Gastrocnemius medialis (tissue), 4 donors: ENCODE results near the gene ADGRE1. TPM values are rescaled to one million over a fixed set of nuclear protein-coding genes. Genes with fewer than 3 reads are reported as not detected.

ENCODE experiments used
- ATAC-seq, 2 donors: fragments of 150-250 bp; one replicate each; pipeline ENCODE4 v1.9.1; 2016
- DNase-seq, 2 donors: peaks; one replicate each; pipeline ENCODE4 v3.0.0-alpha.2; 2019
- H3K27ac ChIP-seq, 4 donors: fragments of 200-600 bp; sonication (generic); 1 replicate in 1 of 4; 2 replicates in 3 of 4; pipeline ENCODE4 v1.5.1; 2016 to 2018; ENCODE audit warnings: mild to moderate bottlenecking in 2 of 4, moderate library complexity in 1 of 4
- H3K27me3 ChIP-seq, 3 donors: fragments of 200-600 bp; sonication (generic) in 2 of 3; 1 replicate in 1 of 3; 2 replicates in 2 of 3; pipeline versions ENCODE4 v1.5.1 to v1.6.0; 2016 to 2019; ENCODE audit warnings: mild to moderate bottlenecking in 1 of 3, moderate library complexity in 1 of 3
- H3K36me3 ChIP-seq, 2 donors: fragments of 200-600 bp; sonication (generic) in 1 of 2; one replicate each; pipeline ENCODE4 v1.5.1; 2017 to 2018
- H3K4me1 ChIP-seq, 2 donors: fragments of 200-600 bp; sonication (generic) in 1 of 2; one replicate each; pipeline ENCODE4 v1.5.1; 2016 to 2017; ENCODE audit warnings: mild to moderate bottlenecking in 2 of 2
- H3K4me3 ChIP-seq, 4 donors: fragments of 200-600 bp; sonication (generic) in 3 of 4; 1 replicate in 1 of 4; 2 replicates in 3 of 4; pipeline ENCODE4 v1.5.1; 2016 to 2019; ENCODE audit warnings: mild to moderate bottlenecking in 2 of 4
- H3K9me3 ChIP-seq, 3 donors: fragments of 200-600 bp; sonication (generic) in 2 of 3; 1 replicate in 1 of 3; 2 replicates in 2 of 3; pipeline ENCODE4 v1.5.1; 2016 to 2019
- CTCF ChIP-seq, 5 experiments: fragments of 450-650 bp in 3 of 5; fragments of 200-600 bp in 2 of 5; sonication (generic) in 2 of 5; IDR thresholded peaks in 4 of 5; conservative IDR thresholded peaks in 1 of 5; 1 replicate in 4 of 5; 2 replicates in 1 of 5; pipeline ENCODE4 v1.5.1; 2016 to 2019; ENCODE audit warnings: antibody characterized with exemption in 5 of 5, mild to moderate bottlenecking in 3 of 5, moderate library complexity in 3 of 5
- POLR2A ChIP-seq, 2 donors: fragments of 450-650 bp; IDR thresholded peaks; one replicate each; pipeline ENCODE4 v1.6.1; 2017; ENCODE audit warnings: antibody characterized with exemption in 2 of 2, mild to moderate bottlenecking in 2 of 2, moderate library complexity in 2 of 2
- in situ Hi-C, 4 donors: fragments of 200-750 bp; cut with MboI; loops; one replicate each; pipeline versions ENCODE4 v1.15.0 to v1.8.0; 2017; ENCODE audit warnings: low sequenced_read_pairs in 4 of 4
- intact Hi-C: fragments of 100-400 bp; cut with DNase I; formaldehyde crosslinking; loops from one replicate; pipeline ENCODE4 v1.15.1; 2023; ENCODE audit warnings: low total_unique reads
- total RNA-seq, 4 donors: library from RNA; depleted of rRNA; stranded (reverse); fragments of >200 nt; gene quantifications; one replicate each; pipeline versions ENCODE4 v1.1.0 to v1.2.3, GENCODE V29; 2016

The ADGRE1 gene
- total RNA-seq, 4 donors from 2014 or later, result 0.13 to 0.33 TPM; not detected in 2

GRCh38 chr19:6848986-6849385, 38.4 kb upstream of the ADGRE1 start:
- intact Hi-C loops, result no loop called here
- in situ Hi-C loops, result no loop called here
- TF ChIP-seq CTCF (IDR thresholded peaks at IDR 0.05 in 4 of 5, conservative IDR thresholded peaks at IDR 0.05 in 1 of 5) (no peak), POLR2A (IDR thresholded peaks at IDR 0.05) (no peak)
- H3K36me3 ChIP-seq, result no peaks in the 10 kb centered on the region
- H3K4me1 ChIP-seq, result no peaks in the 10 kb centered on the region
- no peak for ATAC-seq
- H3K4me3 ChIP-seq, result no peak overlapping the region
- no peak for DNase-seq
- H3K27ac ChIP-seq, result no peak overlapping the region
- H3K27me3 ChIP-seq, result no peaks in the 10 kb centered on the region
- H3K9me3 ChIP-seq, result no peaks in the 10 kb centered on the region

GRCh38 chr19:6849876-6850275, 37.5 kb upstream of the ADGRE1 start:
- Histone ChIP-seq H3K27ac (no peak overlapping the region), H3K4me3 (no peak overlapping the region), H3K4me1 (no peaks in the 10 kb centered on the region), H3K9me3 (no peaks in the 10 kb centered on the region), H3K36me3 (no peaks in the 10 kb centered on the region), H3K27me3 (no peaks in the 10 kb centered on the region)
- DNase-seq (no peak), ATAC-seq (no peak)
- in situ Hi-C loops, result loop anchor here in 3 of 4 donors (25.0 kb wide), 2 partner anchors 213 to 338 kb away; partner anchors contain the start of gene TUBB4A (in 3 of the 3)
- TF ChIP-seq POLR2A (IDR thresholded peaks at IDR 0.05), result no peak
- TF ChIP-seq CTCF (IDR thresholded peaks at IDR 0.05 in 4 of 5, conservative IDR thresholded peaks at IDR 0.05 in 1 of 5), result no peak
- intact Hi-C loops, result no loop called here

GRCh38 chr19:6851359-6851758, 36.0 kb upstream of the ADGRE1 start:
- Histone ChIP-seq H3K27me3 (no peaks in the 10 kb centered on the region), H3K4me1 (no peaks in the 10 kb centered on the region), H3K36me3 (no peaks in the 10 kb centered on the region), H3K27ac (no peak overlapping the region), H3K4me3 (no peak overlapping the region), H3K9me3 (no peaks in the 10 kb centered on the region)
- in situ Hi-C loops (loop anchor here in 3 of 4 donors (25.0 kb wide), 2 partner anchors 214 to 339 kb away; partner anchors contain the start of gene TUBB4A (in 3 of the 3)), intact Hi-C loops (no loop called here)
- ATAC-seq (no peak), DNase-seq (no peak)
- TF ChIP-seq CTCF (IDR thresholded peaks at IDR 0.05 in 4 of 5, conservative IDR thresholded peaks at IDR 0.05 in 1 of 5) (no peak), POLR2A (IDR thresholded peaks at IDR 0.05) (no peak)

GRCh38 chr19:6852001-6852400, 35.4 kb upstream of the ADGRE1 start:
- intact Hi-C loops (no loop called here), in situ Hi-C loops (loop anchor here in 3 of 4 donors (25.0 kb wide), 2 partner anchors 215 to 340 kb away; partner anchors contain the start of gene TUBB4A (in 3 of the 3))
- Histone ChIP-seq H3K9me3 (no peaks in the 10 kb centered on the region), H3K27ac (no peak overlapping the region), H3K27me3 (no peaks in the 10 kb centered on the region), H3K4me3 (no peak overlapping the region), H3K4me1 (no peaks in the 10 kb centered on the region), H3K36me3 (no peaks in the 10 kb centered on the region)
- no peak for DNase-seq
- TF ChIP-seq CTCF (IDR thresholded peaks at IDR 0.05 in 4 of 5, conservative IDR thresholded peaks at IDR 0.05 in 1 of 5) (no peak), POLR2A (IDR thresholded peaks at IDR 0.05) (no peak)
- ATAC-seq, result no peak

- Histone ChIP-seq H3K36me3 (no peaks in the 10 kb centered on the region), H3K27ac (no peak overlapping the region), H3K9me3 (no peaks in the 10 kb centered on the region), H3K4me1 (no peaks in the 10 kb centered on the region), H3K4me3 (no peak overlapping the region), H3K27me3 (no peaks in the 10 kb centered on the region)
- intact Hi-C loops (no loop called here), in situ Hi-C loops (loop anchor here in 3 of 4 donors (25.0 kb wide), 2 partner anchors 217 to 342 kb away; partner anchors contain the start of gene TUBB4A (in 3 of the 3))
- no peak for ATAC-seq
- DNase-seq, result no peak
- TF ChIP-seq POLR2A (IDR thresholded peaks at IDR 0.05), result no peak
- TF ChIP-seq CTCF (IDR thresholded peaks at IDR 0.05 in 4 of 5, conservative IDR thresholded peaks at IDR 0.05 in 1 of 5), result no peak
These were observed 33.5 kb upstream of the ADGRE1 start for GRCh38 chr19:6853868-6854267.
